ENCODE measurements around the gene GRP. TPM values are rescaled to one million over a fixed set of nuclear protein-coding genes. Genes with fewer than 3 reads are reported as not detected.
"Not testable (repeated sequence)": the region's sequence is repeated elsewhere in the genome, so short reads cannot be mapped to it uniquely, and the experiment has no call there.

GRP gene
- total RNA-seq, 1 donor from 2014 or later = not detected

GRCh38 chr18:59238385-59238784 lies 18.4 kb downstream of the GRP start:
- no peak for DNase-seq (ENCODE audit: low read depth)
- no peak for FAIRE-seq
- no peak for TF ChIP-seq CTCF (IDR thresholded peaks at IDR 0.05; ENCODE audit: insufficient read depth, low read length, severe bottlenecking)
- no peaks in the 10 kb centered on the region for H3K36me3 ChIP-seq (ENCODE audit: control insufficient read depth, insufficient read depth, low read length)
- no peaks in the 10 kb centered on the region for H3K27me3 ChIP-seq (ENCODE audit: control insufficient read depth, insufficient read depth, low read length)
- H3K4me3 ChIP-seq (ENCODE audit: low read depth, low read length) = no peak overlapping the region

- FAIRE-seq = no peak
- Histone ChIP-seq H3K36me3 (ENCODE audit: control insufficient read depth, insufficient read depth, low read length) (no peaks in the 10 kb centered on the region), H3K4me3 (ENCODE audit: low read depth, low read length) (no peak overlapping the region), H3K27me3 (ENCODE audit: control insufficient read depth, insufficient read depth, low read length) (no peaks in the 10 kb centered on the region)
- TF ChIP-seq CTCF (IDR thresholded peaks at IDR 0.05; ENCODE audit: insufficient read depth, low read length, severe bottlenecking) = no peak
- DNase-seq (ENCODE audit: low read depth) = no peak
These were observed 19.7 kb downstream of the GRP start for GRCh38 chr18:59239642-59240041.

GRCh38 chr18:59242906-59243305 lies 22.9 kb downstream of the GRP start:
- Histone ChIP-seq H3K36me3 (ENCODE audit: control insufficient read depth, insufficient read depth, low read length) (no peaks in the 10 kb centered on the region), H3K4me3 (ENCODE audit: low read depth, low read length) (no peak overlapping the region), H3K27me3 (ENCODE audit: control insufficient read depth, insufficient read depth, low read length) (peaks cover 2% of the 10 kb centered on the region)
- TF ChIP-seq CTCF (IDR thresholded peaks at IDR 0.05; ENCODE audit: insufficient read depth, low read length, severe bottlenecking) = no peak
- DNase-seq (ENCODE audit: low read depth) = no peak
- no peak for FAIRE-seq

GRCh38 chr18:59246796-59247195 lies 26.8 kb downstream of the GRP start:
- no peak for FAIRE-seq
- peaks cover 2% of the 10 kb centered on the region for H3K27me3 ChIP-seq (ENCODE audit: control insufficient read depth, insufficient read depth, low read length)

GRCh38 chr18:59249199-59249774 lies 29.3 kb downstream of the GRP start:
- H3K27me3 ChIP-seq (ENCODE audit: control insufficient read depth, insufficient read depth, low read length) = peaks cover 2% of the 10 kb centered on the region
- no peaks in the 10 kb centered on the region for H3K36me3 ChIP-seq (ENCODE audit: control insufficient read depth, insufficient read depth, low read length)
- peak; percentile 81 for TF ChIP-seq CTCF (IDR thresholded peaks at IDR 0.05; ENCODE audit: insufficient read depth, low read length, severe bottlenecking)
- FAIRE-seq (no peak), DNase-seq (ENCODE audit: low read depth) (peak; percentile 77)
- H3K4me3 ChIP-seq (ENCODE audit: low read depth, low read length) = no peak overlapping the region

More at GRCh38 chr18:59246796-59247195, 26.8 kb downstream of the GRP start:
- no peaks in the 10 kb centered on the region for H3K36me3 ChIP-seq (ENCODE audit: control insufficient read depth, insufficient read depth, low read length)
- no peak for DNase-seq (ENCODE audit: low read depth)
- H3K4me3 ChIP-seq (ENCODE audit: low read depth, low read length) = no peak overlapping the region
- no peak for TF ChIP-seq CTCF (IDR thresholded peaks at IDR 0.05; ENCODE audit: insufficient read depth, low read length, severe bottlenecking)

GRCh38 chr18:59255491-59255890 lies 35.5 kb downstream of the GRP start:
- not testable (repeated sequence) for FAIRE-seq; H3K4me3 ChIP-seq (ENCODE audit: low read depth, low read length); H3K36me3 ChIP-seq (ENCODE audit: control insufficient read depth, insufficient read depth, low read length); DNase-seq (ENCODE audit: low read depth); H3K27me3 ChIP-seq (ENCODE audit: control insufficient read depth, insufficient read depth, low read length)

- not testable (repeated sequence) for DNase-seq (ENCODE audit: low read depth); H3K4me3 ChIP-seq (ENCODE audit: low read depth, low read length); FAIRE-seq; H3K36me3 ChIP-seq (ENCODE audit: control insufficient read depth, insufficient read depth, low read length)
- peaks cover 31% of the 10 kb centered on the region for H3K27me3 ChIP-seq (ENCODE audit: control insufficient read depth, insufficient read depth, low read length)
These were observed 41.9 kb downstream of the GRP start for GRCh38 chr18:59261842-59262241.

- not testable (repeated sequence) for DNase-seq (ENCODE audit: low read depth); FAIRE-seq; H3K36me3 ChIP-seq (ENCODE audit: control insufficient read depth, insufficient read depth, low read length); H3K4me3 ChIP-seq (ENCODE audit: low read depth, low read length)
- peaks cover 31% of the 10 kb centered on the region for H3K27me3 ChIP-seq (ENCODE audit: control insufficient read depth, insufficient read depth, low read length)
These were observed 42.3 kb downstream of the GRP start for GRCh38 chr18:59262243-59262642.
